KMS-11 (cell line): ENCODE data around the gene CAND2.

Source experiments
- H2AFZ ChIP-seq: fragments of 200-600 bp; sonication (generic); 2 replicates; pipeline ENCODE4 v1.6.1; 2016; ENCODE audit warnings: antibody characterized with exemption, mixed run types, low read depth
- H3K27ac ChIP-seq: fragments of 200-600 bp; sonication (generic); 2 replicates; pipeline ENCODE4 v1.6.1; 2016; ENCODE audit warnings: mild to moderate bottlenecking, mixed run types
- H3K27me3 ChIP-seq: fragments of 200-600 bp; sonication (generic); 2 replicates; pipeline ENCODE4 v1.6.1; 2017; ENCODE audit warnings: mild to moderate bottlenecking, low read depth, mixed run types, moderate library complexity; ENCODE audit not compliant: insufficient read depth
- H3K36me3 ChIP-seq: fragments of 200-600 bp; sonication (generic); 2 replicates; pipeline ENCODE4 v1.6.1; 2017; ENCODE audit warnings: mild to moderate bottlenecking, mixed run types; ENCODE audit not compliant: insufficient read depth
- H3K4me1 ChIP-seq: fragments of 200-600 bp; sonication (generic); 2 replicates; pipeline ENCODE4 v1.6.1; 2016; ENCODE audit warnings: mild to moderate bottlenecking, low read depth, mixed run types; ENCODE audit not compliant: poor library complexity, severe bottlenecking
- H3K4me2 ChIP-seq: fragments of 200-600 bp; sonication (generic); 2 replicates; pipeline ENCODE4 v1.7.0; 2016; ENCODE audit warnings: mild to moderate bottlenecking, mixed run types
- H3K4me3 ChIP-seq: fragments of 200-600 bp; sonication (generic); IDR thresholded peaks from 2 replicates; pipeline ENCODE4 v1.6.1; 2017; ENCODE audit warnings: low read depth, low read length, mixed read lengths; ENCODE audit not compliant: insufficient read depth
- H3K79me2 ChIP-seq: fragments of 200-600 bp; sonication (generic); 2 replicates; pipeline ENCODE4 v1.6.1; 2016; ENCODE audit warnings: low read depth, mixed run types; ENCODE audit not compliant: insufficient read depth
- H3K9ac ChIP-seq: fragments of 200-600 bp; sonication (generic); 2 replicates; pipeline ENCODE4 v1.6.1; 2016; ENCODE audit warnings: mild to moderate bottlenecking, mixed run types
- H4K20me1 ChIP-seq: fragments of 200-600 bp; sonication (generic); 2 replicates; pipeline ENCODE4 v1.6.1; 2016; ENCODE audit warnings: mild to moderate bottlenecking, mixed run types; ENCODE audit not compliant: insufficient read depth
- CTCF ChIP-seq: fragments of 200-600 bp; sonication (generic); conservative IDR thresholded peaks from 2 replicates; pipeline ENCODE4 v1.6.1; 2017; ENCODE audit warnings: low read depth, mild to moderate bottlenecking, antibody characterized with exemption, low read length, moderate library complexity, mixed read lengths

The CAND2 gene

GRCh38 chr3:12809001-12809400, 12.5 kb downstream of the CAND2 start:
- Histone ChIP-seq H3K9ac (no peak overlapping the region), H3K27ac (no peak overlapping the region), H3K4me2 (no peak overlapping the region), H2AFZ (no peak overlapping the region), H3K36me3 (no peaks in the 10 kb centered on the region), H3K4me3 (no peak overlapping the region), H3K4me1 (peaks cover 7% of the 10 kb centered on the region), H4K20me1 (no peaks in the 10 kb centered on the region), H3K79me2 (no peaks in the 10 kb centered on the region), H3K27me3 (no peaks in the 10 kb centered on the region)
- TF ChIP-seq CTCF = no peak

GRCh38 chr3:12809435-12809834, 13.0 kb downstream of the CAND2 start:
- Histone ChIP-seq H3K27me3 (no peaks in the 10 kb centered on the region), H3K36me3 (no peaks in the 10 kb centered on the region), H3K27ac (no peak overlapping the region), H3K4me1 (peaks cover 7% of the 10 kb centered on the region), H3K4me3 (peak overlapping the region; percentile 57), H2AFZ (peak overlapping the region; percentile 71; the same call in 1 of the 2 replicates), H3K9ac (no peak overlapping the region), H3K79me2 (no peaks in the 10 kb centered on the region), H3K4me2 (no peak overlapping the region; the same call in 1 of the 2 replicates), H4K20me1 (no peaks in the 10 kb centered on the region)
- no peak for TF ChIP-seq CTCF

- TF ChIP-seq CTCF = peak; percentile 74
- Histone ChIP-seq H3K4me3 (peak overlapping the region; percentile 57), H4K20me1 (no peaks in the 10 kb centered on the region), H3K79me2 (no peaks in the 10 kb centered on the region), H2AFZ (peak overlapping the region; percentile 71), H3K4me2 (peak overlapping the region; percentile 51), H3K27ac (no peak overlapping the region), H3K36me3 (no peaks in the 10 kb centered on the region), H3K9ac (no peak overlapping the region), H3K27me3 (no peaks in the 10 kb centered on the region), H3K4me1 (peaks cover 7% of the 10 kb centered on the region)
Measured at GRCh38 chr3:12810013-12810780, 13.7 kb downstream of the CAND2 start.

GRCh38 chr3:12810961-12811360, 14.5 kb downstream of the CAND2 start:
- Histone ChIP-seq H3K79me2 (no peaks in the 10 kb centered on the region), H3K4me2 (peak overlapping the region; percentile 36; the same call in 1 of the 2 replicates), H3K36me3 (no peaks in the 10 kb centered on the region), H3K4me1 (peaks cover 7% of the 10 kb centered on the region), H4K20me1 (no peaks in the 10 kb centered on the region), H2AFZ (peak overlapping the region; percentile 71; the same call in 1 of the 2 replicates), H3K27ac (no peak overlapping the region), H3K4me3 (no peak overlapping the region), H3K27me3 (no peaks in the 10 kb centered on the region), H3K9ac (no peak overlapping the region)
- no peak for TF ChIP-seq CTCF
